Measurements from ENCODE around the gene BBC3. TPM values are rescaled to one million over a fixed set of nuclear protein-coding genes. Genes with fewer than 3 reads are reported as not detected.

The BBC3 gene
- total RNA-seq, 2 experiments from 2014 or later, result 39.8 to 42.1 TPM

DNA sequence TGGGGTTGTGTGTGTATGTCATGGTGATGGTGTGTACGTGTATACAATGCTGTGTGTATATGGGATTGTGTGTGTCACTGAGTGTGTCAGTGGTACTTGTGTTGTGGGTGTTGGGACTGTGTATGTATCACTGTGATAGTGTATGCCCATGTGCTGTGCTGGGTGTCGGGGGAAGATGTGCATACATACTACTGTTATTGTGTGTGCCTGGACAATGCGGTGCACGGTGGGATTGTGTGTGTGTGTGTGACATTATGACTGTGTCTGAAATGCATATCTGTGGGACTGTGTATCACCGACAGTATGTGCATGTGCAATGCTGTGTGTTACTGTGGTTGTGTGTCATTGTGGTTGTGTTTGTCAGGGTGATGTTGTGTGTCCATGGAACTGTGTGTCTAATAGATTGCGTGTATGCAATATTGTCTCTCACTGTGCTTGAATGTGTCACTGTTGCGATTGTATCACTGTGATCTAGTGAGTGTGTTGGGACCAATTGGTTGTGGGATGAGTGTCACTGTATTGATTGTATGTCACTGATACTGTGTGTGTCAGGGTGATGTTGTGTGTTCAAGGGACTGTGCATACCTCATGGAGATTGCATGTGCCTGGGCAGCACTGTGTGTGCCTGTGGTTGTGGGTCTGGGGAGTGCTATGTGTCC, 11.0 kb upstream of the BBC3 start:
- H3K4me1 ChIP-seq (ENCODE audit: insufficient read depth, low read length), result peaks cover 58% of the 10 kb centered on the region
- no peaks in the 10 kb centered on the region for H3K36me3 ChIP-seq (ENCODE audit: insufficient read depth, low read length)
- intact Hi-C loops (cut with DNase I, micrococcal nuclease), result loop anchor here in 1 of 2 experiments (1.0 to 5.0 kb wide), 2 partner anchors 11 to 205 kb away; partner anchors contain the start of gene BBC3
- Mint-ChIP-seq H3K27me3 (no peaks in the 10 kb centered on the region), H3K4me3 (no peak overlapping the region), H3K27ac (no peak overlapping the region), H3K36me3 (ENCODE audit: low read depth) (no peaks in the 10 kb centered on the region), H3K4me1 (ENCODE audit: low read depth) (peaks cover 12% of the 10 kb centered on the region), H3K9me3 (no peaks in the 10 kb centered on the region)
- H3K9me3 ChIP-seq (ENCODE audit: control insufficient read depth in 1 of 2, insufficient read depth in 1 of 2, low read length in 2 of 2), result no peaks in the 10 kb centered on the region
- DNase-seq (peak in 2 of 14 experiments; percentile 32 to 43), ATAC-seq (ENCODE audit: poor library complexity) (no peak)
- H3K27me3 ChIP-seq (ENCODE audit: control insufficient read depth in 1 of 2, insufficient read depth in 2 of 2, low read length in 2 of 2), result no peaks in the 10 kb centered on the region
- CTCF ChIA-PET, result interaction anchor here (6.6 kb wide), 1 partner anchor 33 kb away, joined by 204 read pairs; no protein-coding TSS in a partner anchor
- H3K4me3 ChIP-seq (ENCODE audit: low read length), result no peak overlapping the region
- POLR2A ChIA-PET, result interaction anchor here (2.7 to 3.2 kb wide), 4 partner anchors 14 to 32 kb away, joined by 32 to 67 read pairs (median 44); partner anchors contain the start of gene CCDC9
- H3K27ac ChIP-seq (ENCODE audit: low read depth in 1 of 2, low read length in 2 of 2), result peak overlapping the region in 1 of 2 donors; percentile 47
- TF ChIP-seq, protein P1, sequence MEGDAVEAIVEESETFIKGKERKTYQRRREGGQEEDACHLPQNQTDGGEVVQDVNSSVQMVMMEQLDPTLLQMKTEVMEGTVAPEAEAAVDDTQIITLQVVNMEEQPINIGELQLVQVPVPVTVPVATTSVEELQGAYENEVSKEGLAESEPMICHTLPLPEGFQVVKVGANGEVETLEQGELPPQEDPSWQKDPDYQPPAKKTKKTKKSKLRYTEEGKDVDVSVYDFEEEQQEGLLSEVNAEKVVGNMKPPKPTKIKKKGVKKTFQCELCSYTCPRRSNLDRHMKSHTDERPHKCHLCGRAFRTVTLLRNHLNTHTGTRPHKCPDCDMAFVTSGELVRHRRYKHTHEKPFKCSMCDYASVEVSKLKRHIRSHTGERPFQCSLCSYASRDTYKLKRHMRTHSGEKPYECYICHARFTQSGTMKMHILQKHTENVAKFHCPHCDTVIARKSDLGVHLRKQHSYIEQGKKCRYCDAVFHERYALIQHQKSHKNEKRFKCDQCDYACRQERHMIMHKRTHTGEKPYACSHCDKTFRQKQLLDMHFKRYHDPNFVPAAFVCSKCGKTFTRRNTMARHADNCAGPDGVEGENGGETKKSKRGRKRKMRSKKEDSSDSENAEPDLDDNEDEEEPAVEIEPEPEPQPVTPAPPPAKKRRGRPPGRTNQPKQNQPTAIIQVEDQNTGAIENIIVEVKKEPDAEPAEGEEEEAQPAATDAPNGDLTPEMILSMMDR (IDR thresholded peaks at IDR 0.05), result no peak

DNA sequence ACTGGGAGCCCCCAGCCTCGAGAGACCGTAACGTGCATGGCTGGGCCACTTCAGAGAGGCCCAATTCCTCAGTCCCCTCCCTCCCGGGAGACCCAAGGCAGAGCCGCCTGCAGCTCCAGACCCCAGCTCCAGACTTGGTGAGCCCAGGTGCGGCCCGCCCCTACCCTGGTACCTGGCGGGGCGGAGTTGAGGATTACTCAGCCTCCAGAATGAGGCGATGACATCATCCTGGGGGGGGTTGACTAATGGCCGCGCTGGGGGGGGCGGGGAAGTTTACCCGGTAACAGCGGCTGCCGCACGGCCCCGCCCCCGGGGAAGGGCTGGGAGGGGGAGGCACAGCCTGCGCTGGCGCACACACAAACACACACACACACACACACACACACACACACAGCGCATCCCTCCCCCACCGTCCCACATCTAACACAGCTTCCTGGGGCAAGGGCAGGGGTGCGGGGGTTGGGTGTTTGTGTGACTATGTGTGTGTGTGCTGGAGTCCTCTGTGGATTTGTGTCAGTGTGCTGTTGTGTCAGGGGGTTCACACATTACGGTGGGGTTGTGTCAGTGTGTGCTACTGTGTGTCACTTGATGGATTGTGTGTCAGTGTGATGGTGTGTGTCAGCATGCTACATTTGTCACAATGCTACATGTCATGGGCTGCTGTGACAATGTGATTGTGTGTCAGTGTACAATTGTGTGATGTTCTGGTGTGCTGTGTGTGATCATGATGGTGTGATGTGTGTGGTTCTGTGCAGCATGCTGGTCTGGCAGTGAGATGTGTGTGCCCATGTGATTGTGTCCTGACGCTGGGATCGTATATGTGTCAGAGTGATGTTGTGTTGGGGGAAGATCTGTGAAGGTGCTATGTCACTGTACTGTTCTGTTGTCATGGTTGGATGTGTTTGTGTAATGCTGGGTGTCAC, 10.3 kb upstream of the BBC3 start:
- Histone ChIP-seq H3K9me3 (ENCODE audit: control insufficient read depth in 1 of 2, insufficient read depth in 1 of 2, low read length in 2 of 2) (no peaks in the 10 kb centered on the region), H3K36me3 (ENCODE audit: insufficient read depth, low read length) (no peaks in the 10 kb centered on the region), H3K4me3 (ENCODE audit: low read length) (peak overlapping the region; percentile 26), H3K27ac (ENCODE audit: low read depth in 1 of 2, low read length in 2 of 2) (peak overlapping the region in 1 of 2 donors; percentile 55), H3K4me1 (ENCODE audit: insufficient read depth, low read length) (peaks cover 58% of the 10 kb centered on the region), H3K27me3 (ENCODE audit: control insufficient read depth in 1 of 2, insufficient read depth in 2 of 2, low read length in 2 of 2) (no peaks in the 10 kb centered on the region)
- Mint-ChIP-seq H3K4me1 (ENCODE audit: low read depth) (peaks cover 12% of the 10 kb centered on the region), H3K4me3 (no peak overlapping the region), H3K9me3 (no peaks in the 10 kb centered on the region), H3K27ac (no peak overlapping the region), H3K27me3 (no peaks in the 10 kb centered on the region), H3K36me3 (ENCODE audit: low read depth) (no peaks in the 10 kb centered on the region)
- ATAC-seq (ENCODE audit: poor library complexity), result peak; percentile 68
- ChIA-PET POLR2A (interaction anchor here (0.9 to 3.2 kb wide), 4 partner anchors 15 to 128 kb away, joined by 3 to 32 read pairs (median 9); partner anchors contain the start of gene ZC3H4), CTCF (no interaction called here)
- intact Hi-C loops (cut with DNase I, micrococcal nuclease), result loop anchor here in 1 of 2 experiments (1.0 to 5.0 kb wide), 2 partner anchors 10 to 204 kb away; partner anchors contain the start of gene BBC3
- peak; percentile 79 to 97 (median 88) for DNase-seq
- TF ChIP-seq, protein P1 (IDR thresholded peaks at IDR 0.05), result no peak

DNA sequence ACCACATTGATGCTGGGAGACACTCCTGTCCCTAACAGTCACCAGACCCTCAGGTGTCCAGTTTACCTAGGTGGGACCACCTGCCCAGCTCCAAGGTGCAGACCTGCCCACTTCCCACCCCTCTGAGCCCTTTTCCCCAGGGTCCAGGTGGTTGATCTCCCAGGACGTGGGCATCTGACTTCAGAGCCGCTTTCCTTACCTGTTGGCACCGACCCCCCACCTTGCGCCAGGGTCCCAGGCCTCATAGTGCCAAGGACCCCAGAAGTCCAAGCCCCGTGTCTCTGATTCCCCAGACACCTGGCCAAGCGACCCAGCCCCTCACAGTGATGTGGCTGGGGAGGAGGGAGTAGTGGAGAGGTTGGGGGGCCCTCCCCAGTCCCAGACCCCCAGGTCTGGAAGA, 9.6 kb upstream of the BBC3 start:
- H3K27ac Mint-ChIP-seq, result no peak overlapping the region
- peaks cover 12% of the 10 kb centered on the region for H3K4me1 Mint-ChIP-seq (ENCODE audit: low read depth)
- ChIA-PET POLR2A (interaction anchor here (0.9 to 3.2 kb wide), 6 partner anchors 11 to 128 kb away, joined by 3 to 32 read pairs (median 4); partner anchors contain the start of gene ZC3H4), CTCF (interaction anchor here (2.1 kb wide), 1 partner anchor 30 kb away, joined by 8 read pairs; no protein-coding TSS in a partner anchor)
- Histone ChIP-seq H3K36me3 (ENCODE audit: insufficient read depth, low read length) (no peaks in the 10 kb centered on the region), H3K4me3 (ENCODE audit: low read length) (peak overlapping the region; percentile 26), H3K27me3 (ENCODE audit: control insufficient read depth in 1 of 2, insufficient read depth in 2 of 2, low read length in 2 of 2) (no peaks in the 10 kb centered on the region), H3K9me3 (ENCODE audit: control insufficient read depth in 1 of 2, insufficient read depth in 1 of 2, low read length in 2 of 2) (no peaks in the 10 kb centered on the region), H3K4me1 (ENCODE audit: insufficient read depth, low read length) (peaks cover 58% of the 10 kb centered on the region), H3K27ac (ENCODE audit: low read depth in 1 of 2, low read length in 2 of 2) (peak overlapping the region in 1 of 2 donors; percentile 55)
- TF ChIP-seq, protein P1 (IDR thresholded peaks at IDR 0.05), result no peak
- H3K9me3 Mint-ChIP-seq, result no peaks in the 10 kb centered on the region
- no peak for DNase-seq
- no peaks in the 10 kb centered on the region for H3K27me3 Mint-ChIP-seq
- intact Hi-C loops (cut with DNase I, micrococcal nuclease), result loop anchor here in 1 of 2 experiments (5.0 kb wide), 1 partner anchor 203 kb away; no protein-coding TSS in a partner anchor
- no peaks in the 10 kb centered on the region for H3K36me3 Mint-ChIP-seq (ENCODE audit: low read depth)
- ATAC-seq (ENCODE audit: poor library complexity), result no peak
- H3K4me3 Mint-ChIP-seq, result peak overlapping the region; percentile 49

Measured in CD4-positive, alpha-beta T cell (primary cell).